AG09309 (cell line): ENCODE data around the gene RBBP6.
A peak's percentile ranks its signal among the peaks of the same experiment; 100 is the strongest.

Source experiments
- DNase-seq: peaks from one replicate; pipeline ENCODE4 v3.0.0-alpha.2; 2010; ENCODE audit warnings: low read depth
- H3K4me3 ChIP-seq: 2 replicates; pipeline ENCODE4 v1.5.1; 2011; ENCODE audit warnings: mild to moderate bottlenecking, low read depth, low read length, moderate library complexity; ENCODE audit not compliant: control insufficient read depth
- TF ChIP-seq, protein P1 (sequence below): IDR thresholded peaks from 2 replicates; pipeline ENCODE4 v1.5.1; 2011; ENCODE audit warnings: mild to moderate bottlenecking, low read depth, low read length, inconsistent platforms; ENCODE audit not compliant: insufficient read depth, control insufficient read depth; ENCODE audit errors: missing control alignments

The RBBP6 gene

DNA sequence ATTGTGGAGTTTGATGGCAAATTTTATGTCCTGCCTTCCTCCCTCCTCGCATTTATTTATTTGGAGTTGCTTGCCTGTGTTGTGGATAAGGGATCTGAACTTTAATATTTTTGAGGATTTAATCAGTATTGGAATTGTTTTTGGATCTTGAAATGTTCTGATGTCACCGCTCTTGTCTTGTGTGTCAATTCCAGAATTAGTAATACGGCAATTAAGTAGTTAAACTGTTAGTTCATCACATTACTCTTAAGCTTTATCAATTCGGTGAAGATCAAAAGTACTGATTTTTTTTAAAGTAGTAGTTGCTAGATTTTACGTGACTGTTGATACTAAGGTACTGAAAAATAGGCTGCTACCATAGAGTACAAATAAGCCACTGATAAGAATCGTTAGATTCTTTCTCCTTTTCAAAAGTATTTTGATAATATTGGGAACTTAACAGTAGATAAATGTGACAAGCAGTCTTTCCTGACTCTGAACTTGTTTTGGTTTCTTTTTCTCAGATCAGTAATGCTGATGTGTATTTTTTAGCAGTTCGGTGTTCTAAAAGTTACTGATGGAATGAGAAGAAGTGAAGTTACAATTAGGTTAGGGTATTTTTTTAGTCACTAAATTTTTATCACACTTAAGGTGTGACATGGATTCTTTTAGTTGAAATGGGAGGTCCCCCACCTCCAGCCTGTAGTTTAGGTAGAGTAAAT is 2.0 kb downstream of the RBBP6 start:
- peak overlapping the region; percentile 96 for H3K4me3 ChIP-seq
- DNase-seq: no peak
- TF ChIP-seq, protein P1, sequence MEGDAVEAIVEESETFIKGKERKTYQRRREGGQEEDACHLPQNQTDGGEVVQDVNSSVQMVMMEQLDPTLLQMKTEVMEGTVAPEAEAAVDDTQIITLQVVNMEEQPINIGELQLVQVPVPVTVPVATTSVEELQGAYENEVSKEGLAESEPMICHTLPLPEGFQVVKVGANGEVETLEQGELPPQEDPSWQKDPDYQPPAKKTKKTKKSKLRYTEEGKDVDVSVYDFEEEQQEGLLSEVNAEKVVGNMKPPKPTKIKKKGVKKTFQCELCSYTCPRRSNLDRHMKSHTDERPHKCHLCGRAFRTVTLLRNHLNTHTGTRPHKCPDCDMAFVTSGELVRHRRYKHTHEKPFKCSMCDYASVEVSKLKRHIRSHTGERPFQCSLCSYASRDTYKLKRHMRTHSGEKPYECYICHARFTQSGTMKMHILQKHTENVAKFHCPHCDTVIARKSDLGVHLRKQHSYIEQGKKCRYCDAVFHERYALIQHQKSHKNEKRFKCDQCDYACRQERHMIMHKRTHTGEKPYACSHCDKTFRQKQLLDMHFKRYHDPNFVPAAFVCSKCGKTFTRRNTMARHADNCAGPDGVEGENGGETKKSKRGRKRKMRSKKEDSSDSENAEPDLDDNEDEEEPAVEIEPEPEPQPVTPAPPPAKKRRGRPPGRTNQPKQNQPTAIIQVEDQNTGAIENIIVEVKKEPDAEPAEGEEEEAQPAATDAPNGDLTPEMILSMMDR: no peak

DNA sequence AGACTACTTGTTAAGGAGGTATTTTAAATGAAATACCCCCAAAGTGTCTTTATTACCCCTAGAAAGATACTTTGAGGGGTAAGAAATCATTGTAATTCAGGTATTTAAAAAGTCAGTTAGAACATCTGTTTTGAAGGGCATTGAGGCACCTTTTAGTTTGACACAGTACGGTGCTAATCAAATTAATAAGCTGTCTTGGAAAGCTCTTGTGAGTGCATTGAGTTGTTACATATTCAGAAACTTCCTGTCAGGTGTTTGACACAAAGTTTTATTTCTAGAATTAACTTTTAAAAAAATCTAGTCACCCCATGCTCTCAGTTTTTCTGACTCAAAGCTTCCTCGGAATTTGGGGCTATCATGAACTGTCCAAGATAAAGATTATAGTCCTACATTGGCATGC is 4.6 kb downstream of the RBBP6 start:
- TF ChIP-seq, protein P1: no peak
- DNase-seq: no peak
- H3K4me3 ChIP-seq: no peak overlapping the region

DNA sequence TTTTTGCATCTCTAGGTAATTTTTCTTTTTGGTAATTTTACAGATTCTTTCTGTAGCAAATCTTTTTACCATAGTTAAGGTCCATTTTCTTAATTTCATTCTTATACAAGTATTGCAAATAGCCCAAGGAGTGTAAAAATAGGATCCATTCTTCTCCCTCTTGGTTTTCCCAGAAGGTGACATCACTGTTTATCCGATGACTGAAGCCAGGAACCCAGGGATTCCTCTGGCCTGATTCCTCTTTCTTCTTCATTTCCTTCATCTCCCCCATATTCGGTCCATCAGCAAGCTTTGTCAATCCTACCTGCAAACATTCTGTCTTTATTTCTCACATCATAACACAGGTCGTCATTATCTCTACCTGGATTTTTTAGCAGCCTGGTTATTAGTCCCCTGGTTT is 5.3 kb downstream of the RBBP6 start:
- no peak for DNase-seq
- TF ChIP-seq, protein P1: no peak
- no peak overlapping the region for H3K4me3 ChIP-seq

DNA sequence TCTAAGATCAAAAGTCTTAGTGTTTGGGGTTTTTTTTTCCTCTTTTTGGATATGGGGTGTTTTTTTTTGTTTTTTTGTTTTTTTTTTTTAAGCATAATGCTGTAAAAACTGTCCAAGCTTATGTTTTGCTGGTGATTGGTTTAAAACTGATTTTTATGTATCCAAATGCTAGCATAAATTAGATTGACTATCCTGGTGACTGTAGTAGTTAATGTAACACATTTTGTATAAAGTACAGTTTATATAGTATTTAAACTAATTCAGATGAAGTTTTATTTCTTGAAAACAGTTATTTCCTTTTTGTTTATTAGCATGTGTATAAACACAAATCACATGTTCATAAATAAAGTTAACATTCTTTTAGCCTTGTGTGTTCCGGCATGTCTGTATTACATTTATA is 10.9 kb downstream of the RBBP6 start:
- TF ChIP-seq, protein P1: no peak
- H3K4me3 ChIP-seq: no peak overlapping the region
- DNase-seq: no peak

DNA sequence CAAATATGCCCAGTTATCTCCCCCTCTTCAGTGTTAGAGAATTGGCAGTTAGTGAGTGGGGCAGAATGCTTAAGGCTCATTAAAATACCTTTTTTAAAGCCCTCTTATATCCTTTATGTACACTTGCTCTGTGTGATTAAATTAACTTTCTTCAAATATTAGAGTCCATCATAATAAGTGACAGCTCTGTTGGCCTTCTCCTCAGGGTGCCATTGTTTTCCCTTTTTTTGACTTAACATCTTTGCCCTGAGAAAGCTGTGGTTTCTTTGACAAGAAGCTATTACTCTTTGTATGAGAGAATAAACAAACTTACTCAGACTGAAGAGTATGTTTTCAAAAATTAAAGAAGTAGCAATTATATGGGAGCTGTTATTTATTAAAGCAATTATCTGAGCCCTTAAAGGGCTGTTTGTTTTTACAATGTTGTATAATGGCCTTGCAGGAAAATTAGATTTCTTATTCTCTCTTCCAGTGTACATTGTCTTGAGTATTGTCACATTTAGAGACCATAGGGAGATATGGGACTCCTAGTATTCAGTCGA is 13.4 kb downstream of the RBBP6 start:
- no peak for DNase-seq
- no peak overlapping the region for H3K4me3 ChIP-seq
- TF ChIP-seq, protein P1: no peak

DNA sequence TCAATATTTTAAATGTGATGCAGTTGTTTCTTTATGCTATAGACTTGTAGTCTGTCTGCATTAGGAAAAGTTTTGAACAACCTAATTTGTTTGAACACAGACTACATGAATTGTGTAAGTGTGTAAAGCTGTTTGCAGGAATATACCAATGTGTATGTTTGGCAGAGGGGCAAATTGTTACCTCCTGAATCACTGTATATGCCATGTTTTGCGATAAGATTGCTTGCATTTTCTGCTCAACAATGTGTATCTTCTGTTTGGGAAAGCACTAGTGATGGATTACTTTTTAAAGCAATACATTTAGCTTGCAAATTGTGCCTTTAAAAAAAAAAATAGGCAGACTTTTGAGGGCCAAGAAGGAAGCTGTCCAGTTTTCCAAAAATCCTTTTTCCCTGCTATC is 14.6 kb downstream of the RBBP6 start:
- TF ChIP-seq, protein P1: no peak
- DNase-seq: no peak
- no peak overlapping the region for H3K4me3 ChIP-seq
